LNCaP clone FGC (cell line): ENCODE results near the gene TRABD2A.

Experiments
- DNase-seq: peaks from one replicate; pipeline ENCODE4 v3.0.0-alpha.2; 2011; ENCODE audit warnings: low read depth
- H3K4me3 ChIP-seq: 2 replicates; pipeline ENCODE4 v1.5.1; 2011; ENCODE audit warnings: mild to moderate bottlenecking, low read depth, low read length, control low read depth
- TF ChIP-seq, protein P1 (sequence below): IDR thresholded peaks from 2 replicates; pipeline ENCODE4 v1.5.1; 2012; ENCODE audit warnings: mild to moderate bottlenecking; ENCODE audit not compliant: control insufficient read depth, insufficient read depth; ENCODE audit errors: extremely low read depth

Gene TRABD2A, protein sequence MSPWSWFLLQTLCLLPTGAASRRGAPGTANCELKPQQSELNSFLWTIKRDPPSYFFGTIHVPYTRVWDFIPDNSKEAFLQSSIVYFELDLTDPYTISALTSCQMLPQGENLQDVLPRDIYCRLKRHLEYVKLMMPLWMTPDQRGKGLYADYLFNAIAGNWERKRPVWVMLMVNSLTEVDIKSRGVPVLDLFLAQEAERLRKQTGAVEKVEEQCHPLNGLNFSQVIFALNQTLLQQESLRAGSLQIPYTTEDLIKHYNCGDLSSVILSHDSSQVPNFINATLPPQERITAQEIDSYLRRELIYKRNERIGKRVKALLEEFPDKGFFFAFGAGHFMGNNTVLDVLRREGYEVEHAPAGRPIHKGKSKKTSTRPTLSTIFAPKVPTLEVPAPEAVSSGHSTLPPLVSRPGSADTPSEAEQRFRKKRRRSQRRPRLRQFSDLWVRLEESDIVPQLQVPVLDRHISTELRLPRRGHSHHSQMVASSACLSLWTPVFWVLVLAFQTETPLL

DNA sequence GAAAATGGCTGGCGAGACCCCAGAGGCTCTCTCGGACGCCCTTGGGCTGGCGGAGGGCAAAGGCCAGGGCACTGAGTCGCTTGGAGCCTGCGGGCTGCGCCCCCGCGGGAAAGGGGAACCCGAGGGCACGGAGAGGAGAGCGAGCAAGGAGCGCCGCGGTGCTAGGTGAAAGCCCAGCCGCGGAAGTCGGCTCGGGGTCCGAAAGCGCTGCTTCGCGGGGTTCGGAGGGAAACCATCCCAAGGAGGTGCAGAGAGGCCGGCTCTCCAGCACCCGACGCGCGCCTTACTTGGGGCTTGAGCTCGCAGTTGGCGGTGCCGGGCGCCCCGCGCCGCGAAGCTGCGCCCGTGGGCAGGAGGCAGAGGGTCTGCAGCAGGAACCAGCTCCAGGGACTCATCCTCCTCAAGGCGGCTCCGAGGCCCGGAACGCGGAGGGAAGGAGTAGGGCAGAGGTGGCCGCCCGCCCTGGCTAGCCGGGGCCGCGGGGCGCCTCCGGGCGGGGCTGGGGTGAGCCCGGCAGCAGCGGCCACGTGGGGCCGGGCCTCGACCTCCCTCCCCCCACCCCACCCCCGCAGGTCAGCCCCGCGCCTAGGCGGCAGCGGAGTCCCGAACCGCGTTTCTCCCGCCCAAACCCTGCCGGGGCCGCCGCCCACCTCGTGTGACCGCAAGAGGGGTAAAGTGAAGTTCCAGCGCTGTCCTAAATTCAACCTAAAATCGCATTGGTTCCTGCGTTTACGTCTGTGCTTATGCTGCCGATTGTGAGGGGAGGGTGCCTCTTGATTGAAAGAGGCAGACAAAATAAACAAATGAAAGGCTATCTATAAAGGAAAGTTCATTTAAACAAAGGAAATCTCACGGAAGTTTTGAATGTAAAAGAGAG lies at the start of gene TRABD2A:
TSS of gene TRABD2A (minus strand) at position 440 of the 877 bp plus-strand sequence. CDS start at position 395, 45 bp downstream.
- DNase-seq = no peak
- peak within 1 kb of the TSS; percentile 34 for H3K4me3 ChIP-seq
- TF ChIP-seq, protein P1, sequence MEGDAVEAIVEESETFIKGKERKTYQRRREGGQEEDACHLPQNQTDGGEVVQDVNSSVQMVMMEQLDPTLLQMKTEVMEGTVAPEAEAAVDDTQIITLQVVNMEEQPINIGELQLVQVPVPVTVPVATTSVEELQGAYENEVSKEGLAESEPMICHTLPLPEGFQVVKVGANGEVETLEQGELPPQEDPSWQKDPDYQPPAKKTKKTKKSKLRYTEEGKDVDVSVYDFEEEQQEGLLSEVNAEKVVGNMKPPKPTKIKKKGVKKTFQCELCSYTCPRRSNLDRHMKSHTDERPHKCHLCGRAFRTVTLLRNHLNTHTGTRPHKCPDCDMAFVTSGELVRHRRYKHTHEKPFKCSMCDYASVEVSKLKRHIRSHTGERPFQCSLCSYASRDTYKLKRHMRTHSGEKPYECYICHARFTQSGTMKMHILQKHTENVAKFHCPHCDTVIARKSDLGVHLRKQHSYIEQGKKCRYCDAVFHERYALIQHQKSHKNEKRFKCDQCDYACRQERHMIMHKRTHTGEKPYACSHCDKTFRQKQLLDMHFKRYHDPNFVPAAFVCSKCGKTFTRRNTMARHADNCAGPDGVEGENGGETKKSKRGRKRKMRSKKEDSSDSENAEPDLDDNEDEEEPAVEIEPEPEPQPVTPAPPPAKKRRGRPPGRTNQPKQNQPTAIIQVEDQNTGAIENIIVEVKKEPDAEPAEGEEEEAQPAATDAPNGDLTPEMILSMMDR = no peak

DNA sequence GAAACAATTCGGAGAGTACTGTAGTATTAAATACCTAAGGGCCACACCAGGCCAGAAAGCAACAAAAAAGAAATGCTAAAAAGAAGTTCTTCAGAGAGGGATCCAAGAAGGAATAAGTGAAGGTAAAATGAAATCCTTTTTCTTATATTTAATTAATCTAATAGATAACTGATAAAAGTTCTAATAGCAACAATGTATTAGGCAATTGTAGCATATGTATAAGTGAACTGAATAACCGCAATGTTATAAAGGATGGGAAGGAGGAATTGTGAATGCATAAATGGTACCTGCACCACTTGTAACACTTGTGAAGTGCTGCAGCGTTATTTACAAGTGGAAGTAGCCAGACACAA lies 46.4 kb upstream of the TRABD2A start:
- TF ChIP-seq, protein P1 = no peak
- H3K4me3 ChIP-seq = no peak overlapping the region; the same call in 1 of the 2 replicates

DNA sequence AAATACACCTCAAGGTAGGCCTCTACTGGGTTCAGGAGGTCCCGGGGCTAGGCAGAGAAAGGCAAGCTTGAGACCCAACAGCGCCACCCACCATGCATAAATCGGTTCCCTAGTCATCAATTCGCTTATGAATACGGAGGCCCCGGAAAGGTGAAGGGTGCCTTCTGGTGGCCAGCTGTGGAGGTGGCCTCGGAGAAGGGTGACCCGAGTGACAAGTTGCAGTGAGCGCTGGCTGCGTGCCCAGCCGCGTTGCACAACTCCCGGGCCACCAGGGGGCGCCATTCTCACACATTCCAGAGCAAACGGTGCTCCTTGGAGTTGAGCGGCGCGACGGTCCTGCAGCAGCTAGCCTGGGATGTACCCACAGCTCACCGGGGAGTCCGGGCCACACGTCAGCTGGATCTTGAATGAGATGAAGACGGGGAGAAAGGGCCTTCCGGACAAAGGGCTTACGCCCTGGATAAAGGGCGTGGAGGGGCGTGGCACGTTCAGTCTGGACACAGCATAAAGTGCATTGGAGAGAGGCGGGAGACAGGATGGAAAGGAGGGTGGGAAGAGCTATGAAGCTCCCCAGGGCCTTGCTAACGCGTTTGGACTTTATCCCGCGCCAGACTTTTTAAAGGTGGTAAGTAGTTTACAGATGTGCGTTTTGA lies 45.0 kb upstream of the TRABD2A start:
- no peak overlapping the region for H3K4me3 ChIP-seq
- TF ChIP-seq, protein P1 = peak; percentile 86
- peak; percentile 87 for DNase-seq

More for the DNA sequence above, 46.4 kb upstream of the TRABD2A start:
- no peak for DNase-seq

DNA sequence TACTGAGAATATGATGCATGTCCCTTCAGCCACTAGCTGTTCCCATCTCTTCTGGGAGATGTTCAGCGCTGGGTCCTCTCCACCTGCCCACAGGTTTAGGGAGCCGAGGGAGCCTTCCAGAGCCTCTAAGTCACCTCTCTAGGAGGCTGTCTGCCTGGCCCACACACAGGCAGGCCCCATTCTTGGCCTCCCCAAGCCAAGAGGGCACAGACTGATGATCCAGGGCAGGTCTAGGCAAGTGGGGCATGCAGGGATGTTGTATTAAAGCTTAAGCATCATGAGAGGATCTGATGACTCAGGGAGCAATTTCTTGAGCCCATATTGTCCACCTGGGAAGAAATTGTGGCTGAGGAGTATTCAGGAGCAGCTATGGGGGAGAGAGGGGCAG lies 44.4 kb upstream of the TRABD2A start:
- no peak overlapping the region for H3K4me3 ChIP-seq
- TF ChIP-seq, protein P1 = no peak
- DNase-seq = no peak

DNA sequence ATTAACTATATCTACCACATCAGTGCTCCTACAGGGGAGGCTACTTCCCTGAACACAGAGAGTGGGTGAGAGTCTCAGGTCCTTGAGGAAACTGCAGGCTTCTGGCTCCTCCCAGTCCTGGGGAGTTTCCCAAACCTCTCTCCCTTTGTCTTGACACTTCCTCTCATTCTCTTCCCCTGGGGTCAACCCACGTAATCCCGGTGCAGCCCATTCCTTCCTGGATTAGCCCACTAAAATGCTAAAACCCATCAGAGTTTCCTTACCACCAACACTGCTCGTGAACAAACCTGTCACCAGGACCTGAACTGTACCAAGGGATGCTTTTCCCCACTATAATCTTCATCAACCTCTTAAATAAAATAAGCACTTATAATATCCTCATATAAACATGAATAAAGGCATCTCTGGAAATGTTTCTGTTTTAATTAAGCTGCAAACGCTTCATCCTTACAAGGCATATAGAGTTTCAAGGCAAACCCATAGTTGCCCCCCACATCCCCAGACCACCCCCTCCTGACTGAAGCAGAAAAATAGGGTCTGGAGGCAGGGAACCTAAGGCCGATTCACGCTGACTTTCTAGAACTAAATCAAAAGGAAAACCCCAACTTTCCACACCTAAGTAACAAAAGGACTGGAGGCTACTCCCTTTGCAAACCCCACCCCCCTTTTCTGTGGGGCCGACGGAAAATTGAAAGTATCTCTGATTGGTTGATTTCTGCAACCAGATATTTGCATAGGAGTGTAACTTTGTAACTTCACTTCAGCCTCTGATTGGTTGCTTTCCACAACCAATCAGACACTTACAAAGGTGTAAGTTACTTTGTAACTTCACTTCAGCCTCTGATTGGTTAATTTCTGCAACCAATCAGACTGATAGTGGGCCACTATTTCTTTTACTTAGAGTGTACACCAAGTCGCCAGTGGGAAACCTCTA lies 43.6 kb upstream of the TRABD2A start:
- DNase-seq = no peak
- H3K4me3 ChIP-seq = no peak overlapping the region
- TF ChIP-seq, protein P1 = no peak

DNA sequence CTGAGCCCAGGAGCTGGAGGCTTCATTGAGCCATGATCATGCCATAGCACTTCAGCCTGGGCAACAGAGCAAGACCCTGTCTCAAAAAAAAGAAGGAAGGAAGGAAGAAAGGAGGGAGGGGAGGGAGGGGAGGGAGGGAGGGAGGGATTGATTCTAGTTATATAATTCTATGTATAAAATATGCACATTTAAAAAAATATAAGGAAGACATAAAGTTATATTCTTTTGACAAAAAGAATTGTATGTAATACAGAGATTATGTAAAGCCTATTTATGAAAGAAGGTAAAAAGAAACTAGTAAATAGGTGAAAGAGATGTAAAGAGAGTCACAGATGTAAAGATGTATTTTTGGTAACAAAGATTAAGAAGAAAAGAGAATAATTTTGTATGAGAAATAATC lies 42.1 kb upstream of the TRABD2A start:
- H3K4me3 ChIP-seq = no peak overlapping the region
- TF ChIP-seq, protein P1 = no peak
- DNase-seq = no peak
